GM21528 (cell line): ENCODE measurements around the gene DDX25.

ENCODE experiments used
- ATAC-seq: cut with Tn5 transposase; IDR thresholded peaks from one replicate; pipeline ENCODE4 v1.9.1; 2021; ENCODE audit warnings: mild to moderate bottlenecking, moderate library complexity; ENCODE audit not compliant: unreplicated experiment, low FRiP score

Gene DDX25

DNA sequence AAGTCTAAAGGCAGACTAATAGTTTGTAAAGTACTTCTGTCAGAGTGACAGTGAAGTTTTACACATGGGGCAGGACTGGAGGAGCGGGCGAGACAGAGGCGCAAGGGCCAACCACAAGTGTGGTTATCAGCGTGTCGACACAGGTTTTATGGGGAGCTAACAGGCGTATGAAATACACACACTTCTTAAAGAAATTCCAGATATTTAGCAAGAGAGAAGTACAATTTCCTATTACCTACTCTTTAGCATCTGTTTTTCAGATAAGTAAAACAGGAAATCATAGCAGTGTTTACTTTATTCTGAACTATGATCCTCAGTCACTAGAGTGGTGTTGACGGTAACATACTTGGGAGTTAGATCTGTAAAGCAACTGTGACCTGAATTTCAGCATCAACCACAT is 64.0 kb downstream of the DDX25 start:
- ATAC-seq = no peak

DNA sequence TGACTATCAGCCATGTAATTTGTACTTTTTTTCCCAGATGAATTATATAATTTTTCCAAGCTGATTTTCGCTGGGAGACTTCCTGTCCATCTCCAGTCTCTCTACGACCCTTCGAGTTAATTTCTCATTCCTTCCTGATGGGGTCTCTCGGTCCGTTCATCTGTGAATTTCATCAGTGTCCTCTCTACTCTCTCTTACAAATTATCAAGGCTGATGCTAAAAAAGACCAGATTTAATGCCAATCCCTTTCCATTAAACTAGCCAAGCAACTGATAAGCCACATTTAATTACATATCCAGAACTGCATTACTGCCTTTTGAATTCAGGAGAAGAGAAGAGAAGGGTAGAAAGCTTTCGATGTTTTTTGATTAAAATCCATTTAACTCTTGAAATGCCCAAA is 67.3 kb downstream of the DDX25 start:
- no peak for ATAC-seq

DNA sequence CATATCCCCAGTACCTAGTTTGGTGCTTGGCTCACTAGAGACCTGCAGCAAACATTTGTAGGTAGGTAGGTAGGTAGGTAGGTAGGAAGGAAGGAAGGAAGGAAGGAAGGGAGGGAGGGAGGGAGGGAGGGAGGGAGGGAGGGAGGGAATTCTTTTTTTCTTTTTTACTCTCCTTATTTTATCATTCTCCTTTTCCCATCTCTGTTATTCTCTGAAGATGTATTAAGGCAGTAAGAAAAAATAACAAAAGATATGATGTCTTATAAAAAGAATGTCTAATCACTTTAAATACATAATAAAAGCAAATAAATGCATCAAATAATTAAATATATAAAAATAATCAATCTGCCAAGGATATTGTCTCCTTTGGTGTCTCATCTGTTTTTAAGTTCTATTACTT is 70.0 kb downstream of the DDX25 start:
- no peak for ATAC-seq

DNA sequence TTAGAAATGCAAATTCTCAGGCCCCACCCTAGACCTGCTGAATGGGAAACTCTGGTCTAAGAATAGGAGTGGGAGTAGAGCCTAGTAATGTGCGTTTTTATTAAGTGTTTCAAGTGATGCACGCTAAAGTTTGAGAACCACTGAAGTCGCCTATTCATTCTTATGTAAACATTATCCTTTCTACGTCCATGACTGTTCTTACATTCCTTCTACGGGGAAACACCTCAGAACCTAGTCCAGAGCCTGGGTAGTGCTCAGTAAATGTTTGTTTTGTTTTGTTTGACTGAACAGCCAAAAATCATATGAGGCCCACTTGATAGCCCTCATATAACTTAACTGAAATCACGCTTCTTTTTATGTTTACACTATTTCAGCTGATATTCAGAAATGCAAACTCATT is 71.3 kb downstream of the DDX25 start:
- ATAC-seq = no peak

DNA sequence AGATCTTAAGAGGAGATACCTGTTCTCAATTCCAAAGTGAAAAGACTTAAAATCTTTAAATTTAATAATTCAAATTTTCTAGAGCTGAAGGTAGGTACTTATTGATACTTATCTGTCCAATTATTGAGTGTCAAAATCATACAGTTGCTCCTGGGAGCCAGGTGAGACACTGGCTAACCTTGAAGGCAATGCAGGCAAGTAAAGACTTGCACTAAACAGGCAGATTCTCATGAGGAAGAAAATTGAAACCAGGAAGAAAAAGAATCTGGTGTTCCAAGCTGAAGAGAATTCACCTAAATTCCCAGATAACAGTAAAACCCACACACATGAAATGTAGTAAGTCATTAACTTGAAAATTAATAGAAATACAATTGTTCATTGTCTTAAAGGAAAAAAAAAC is 71.8 kb downstream of the DDX25 start:
- ATAC-seq = no peak

DNA sequence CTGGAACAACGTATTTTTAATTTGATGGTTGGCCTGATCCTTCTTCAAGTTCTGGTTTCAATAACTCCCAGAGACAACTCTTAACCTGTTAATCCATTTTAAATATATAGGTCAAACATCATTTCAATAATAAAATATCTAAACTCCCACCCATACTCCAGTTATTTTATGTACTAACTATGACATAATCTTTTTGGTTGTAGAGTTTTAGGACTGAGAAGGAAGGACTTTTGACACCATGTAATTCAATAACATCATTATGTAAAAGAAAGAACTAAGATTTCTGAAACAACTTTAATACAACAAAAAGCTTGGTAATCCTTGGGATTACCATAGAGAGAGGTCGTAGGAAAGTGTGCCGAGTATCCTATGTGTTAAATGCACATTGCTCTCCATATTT is 73.0 kb downstream of the DDX25 start:
- ATAC-seq = no peak

DNA sequence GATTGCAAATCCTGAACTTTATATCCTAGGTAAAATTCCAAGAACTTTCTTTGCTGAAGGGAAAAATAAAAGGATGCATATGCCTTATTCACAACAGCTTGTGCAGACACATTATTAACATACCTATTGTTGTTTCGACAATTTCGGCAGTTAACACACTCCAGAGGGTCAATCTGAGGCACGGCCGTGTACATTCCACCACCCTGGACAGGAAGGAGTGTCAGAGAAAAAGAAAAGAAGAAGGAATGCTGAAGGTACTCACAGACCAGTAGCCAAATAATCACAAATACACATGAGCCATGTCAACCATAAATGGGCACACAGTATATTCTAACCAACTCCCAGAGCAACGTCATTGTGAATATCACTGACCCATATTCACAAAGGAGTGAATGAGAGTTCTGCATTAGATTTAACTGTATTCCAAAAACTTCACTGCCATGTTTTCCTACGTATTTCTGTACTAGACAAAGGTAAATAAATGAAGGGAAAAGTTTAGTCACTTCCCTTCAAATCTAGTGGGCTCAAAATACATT is 73.9 kb downstream of the DDX25 start:
- ATAC-seq = no peak
